ENCODE data around the gene SLC7A7.

GRCh38 chr14:22776215-22776614 lies 39.0 kb downstream of the SLC7A7 start:
- TF ChIP-seq EZH2 (IDR thresholded peaks at IDR 0.05; ENCODE audit: low read length, missing control alignments): no peak
- no peak for TF ChIP-seq CTCF (conservative IDR thresholded peaks at IDR 0.05 in 1 of 2, IDR thresholded peaks at IDR 0.05 in 1 of 2; ENCODE audit: low read depth in 1 of 2, low read length in 2 of 2)

Measured in fibroblast of lung (primary cell).